ENCODE data around the gene ESR2. TPM values are rescaled to one million over a fixed set of nuclear protein-coding genes. Genes with fewer than 3 reads are reported as not detected.
A peak's percentile ranks its signal among the peaks of the same experiment; 100 is the strongest.

Gene ESR2
- total RNA-seq: 0.14 and 0.17 TPM in 2 replicates

- Histone ChIP-seq H3K36me3 (ENCODE audit: control insufficient read depth, insufficient read depth, low read length) (no peaks in the 10 kb centered on the region), H3K27me3 (ENCODE audit: control insufficient read depth, insufficient read depth, low read length) (peaks cover 7% of the 10 kb centered on the region), H3K4me3 (ENCODE audit: low read depth, low read length) (peak within 1 kb of the TSS; percentile 30)
- TF ChIP-seq CTCF (IDR thresholded peaks at IDR 0.05; ENCODE audit: insufficient read depth, low read length, poor library complexity, severe bottlenecking): peak; percentile 30
- no peak for DNase-seq (ENCODE audit: low read depth)
These were observed at the start of gene ESR2 for GRCh38 chr14:64293976-64294671. TSS of gene ESR2 (minus strand) at chr14:64294371. CDS start at chr14:64282985, 11,386 bp downstream.

- H3K36me3 ChIP-seq (ENCODE audit: control insufficient read depth, insufficient read depth, low read length): no peaks in the 10 kb centered on the region
- no peaks in the 10 kb centered on the region for H3K27me3 ChIP-seq (ENCODE audit: control insufficient read depth, insufficient read depth, low read length)
- DNase-seq (ENCODE audit: low read depth): no peak
- TF ChIP-seq CTCF (IDR thresholded peaks at IDR 0.05; ENCODE audit: insufficient read depth, low read length, poor library complexity, severe bottlenecking): no peak
- H3K4me3 ChIP-seq (ENCODE audit: low read depth, low read length): no peak overlapping the region
These were observed 46.5 kb upstream of the ESR2 start for GRCh38 chr14:64340560-64341196.

GRCh38 chr14:64338616-64339316 lies 44.6 kb upstream of the ESR2 start:
- H3K4me3 ChIP-seq (ENCODE audit: low read depth, low read length): peak overlapping the region; percentile 49
- H3K27me3 ChIP-seq (ENCODE audit: control insufficient read depth, insufficient read depth, low read length): no peaks in the 10 kb centered on the region
- no peak for TF ChIP-seq CTCF (IDR thresholded peaks at IDR 0.05; ENCODE audit: insufficient read depth, low read length, poor library complexity, severe bottlenecking)
- no peaks in the 10 kb centered on the region for H3K36me3 ChIP-seq (ENCODE audit: control insufficient read depth, insufficient read depth, low read length)
- peak; percentile 97 for DNase-seq (ENCODE audit: low read depth)

GRCh38 chr14:64337888-64338615 lies 43.9 kb upstream of the ESR2 start:
- Histone ChIP-seq H3K4me3 (ENCODE audit: low read depth, low read length) (peak overlapping the region; percentile 49), H3K36me3 (ENCODE audit: control insufficient read depth, insufficient read depth, low read length) (no peaks in the 10 kb centered on the region), H3K27me3 (ENCODE audit: control insufficient read depth, insufficient read depth, low read length) (no peaks in the 10 kb centered on the region)
- peak; percentile 26 for DNase-seq (ENCODE audit: low read depth)
- TF ChIP-seq CTCF (IDR thresholded peaks at IDR 0.05; ENCODE audit: insufficient read depth, low read length, poor library complexity, severe bottlenecking): peak; percentile 14

- Histone ChIP-seq H3K27me3 (ENCODE audit: control insufficient read depth, insufficient read depth, low read length) (no peaks in the 10 kb centered on the region), H3K4me3 (ENCODE audit: low read depth, low read length) (no peak overlapping the region), H3K36me3 (ENCODE audit: control insufficient read depth, insufficient read depth, low read length) (no peaks in the 10 kb centered on the region)
- TF ChIP-seq CTCF (IDR thresholded peaks at IDR 0.05; ENCODE audit: insufficient read depth, low read length, poor library complexity, severe bottlenecking): no peak
- DNase-seq (ENCODE audit: low read depth): no peak
These were observed 35.0 kb upstream of the ESR2 start for GRCh38 chr14:64329149-64329548.

Measured in kidney epithelial cell (primary cell).